HS-27A (cell line): ENCODE results near the gene DNAJC8.

Source experiments
- DNase-seq: peaks from one replicate; pipeline ENCODE4 v3.0.0-alpha.2; 2012; ENCODE audit warnings: low read depth, missing footprints

Gene DNAJC8

GRCh38 chr1:28232558-28233263 lies at the start of gene DNAJC8:
DNAJC8 (minus strand) TSS chr1:28233029; CDS start chr1:28232998, 31 bp downstream.
- peak; percentile 75 for DNase-seq

- DNase-seq = no peak
Measured at GRCh38 chr1:28281608-28282425, 49.0 kb upstream of the DNAJC8 start.

- DNase-seq = no peak
Measured at GRCh38 chr1:28280977-28281381, 48.1 kb upstream of the DNAJC8 start.

- DNase-seq = no peak
Measured at GRCh38 chr1:28280501-28280900, 47.7 kb upstream of the DNAJC8 start.

- DNase-seq = no peak
Measured at GRCh38 chr1:28279721-28280120, 46.9 kb upstream of the DNAJC8 start.

- no peak for DNase-seq
Measured at GRCh38 chr1:28278763-28279162, 45.9 kb upstream of the DNAJC8 start.

- no peak for DNase-seq
Measured at GRCh38 chr1:28273216-28273860, 40.5 kb upstream of the DNAJC8 start.

GRCh38 chr1:28272215-28272852 lies 39.5 kb upstream of the DNAJC8 start:
- DNase-seq = no peak

- DNase-seq = no peak
Measured at GRCh38 chr1:28269529-28269928, 36.7 kb upstream of the DNAJC8 start.

- no peak for DNase-seq
Measured at GRCh38 chr1:28267633-28268032, 34.8 kb upstream of the DNAJC8 start.

- no peak for DNase-seq
Measured at GRCh38 chr1:28266920-28267322, 34.1 kb upstream of the DNAJC8 start.

GRCh38 chr1:28265577-28265976 lies 32.7 kb upstream of the DNAJC8 start:
- DNase-seq = no peak

GRCh38 chr1:28264897-28265296 lies 32.1 kb upstream of the DNAJC8 start:
- no peak for DNase-seq

- no peak for DNase-seq
Measured at GRCh38 chr1:28260803-28261174, 28.0 kb upstream of the DNAJC8 start.

- DNase-seq = peak; percentile 48
Measured at GRCh38 chr1:28259934-28260802, 27.3 kb upstream of the DNAJC8 start.

- DNase-seq = peak; percentile 97
Measured at GRCh38 chr1:28259252-28259933, 26.6 kb upstream of the DNAJC8 start, which contains the start of gene SESN2. SESN2 (plus strand) TSS chr1:28259518; CDS start chr1:28259848, 330 bp downstream.

- no peak for DNase-seq
Measured at GRCh38 chr1:28258628-28259251, 25.9 kb upstream of the DNAJC8 start.

- DNase-seq = no peak
Measured at GRCh38 chr1:28257736-28258135, 24.9 kb upstream of the DNAJC8 start.

- no peak for DNase-seq
Measured at GRCh38 chr1:28256197-28256827, 23.5 kb upstream of the DNAJC8 start.

- DNase-seq = no peak
Measured at GRCh38 chr1:28249866-28250295, 17.1 kb upstream of the DNAJC8 start.
